NCI-H226 (cell line): ENCODE measurements around the gene CDKAL1.
"Not testable (repeated sequence)": the region's sequence is repeated elsewhere in the genome, so short reads cannot be mapped to it uniquely, and the experiment has no call there.

Source experiments
- DNase-seq: peaks from one replicate; pipeline ENCODE4 v3.0.0-alpha.2; 2015

CDKAL1 gene

DNA sequence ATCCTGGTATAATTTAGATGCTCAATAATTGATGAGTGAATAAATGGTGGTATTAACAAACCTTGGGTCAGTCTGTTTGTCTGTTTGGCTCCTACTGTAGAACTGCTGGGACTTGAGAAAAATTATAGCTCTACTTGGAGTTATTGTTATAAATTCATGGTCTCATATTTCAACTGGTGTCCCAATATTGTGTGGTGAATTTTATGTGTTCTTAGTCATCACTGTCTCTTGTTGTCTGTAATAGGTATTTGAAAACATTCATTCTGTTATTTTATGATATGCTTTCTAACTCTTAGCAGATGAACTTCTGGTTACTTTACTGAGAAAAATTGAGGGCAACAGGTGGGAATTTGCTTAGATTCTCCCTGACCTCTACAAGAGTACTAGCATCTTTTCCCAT is 221.4 kb downstream of the CDKAL1 start:
- DNase-seq: no peak

DNA sequence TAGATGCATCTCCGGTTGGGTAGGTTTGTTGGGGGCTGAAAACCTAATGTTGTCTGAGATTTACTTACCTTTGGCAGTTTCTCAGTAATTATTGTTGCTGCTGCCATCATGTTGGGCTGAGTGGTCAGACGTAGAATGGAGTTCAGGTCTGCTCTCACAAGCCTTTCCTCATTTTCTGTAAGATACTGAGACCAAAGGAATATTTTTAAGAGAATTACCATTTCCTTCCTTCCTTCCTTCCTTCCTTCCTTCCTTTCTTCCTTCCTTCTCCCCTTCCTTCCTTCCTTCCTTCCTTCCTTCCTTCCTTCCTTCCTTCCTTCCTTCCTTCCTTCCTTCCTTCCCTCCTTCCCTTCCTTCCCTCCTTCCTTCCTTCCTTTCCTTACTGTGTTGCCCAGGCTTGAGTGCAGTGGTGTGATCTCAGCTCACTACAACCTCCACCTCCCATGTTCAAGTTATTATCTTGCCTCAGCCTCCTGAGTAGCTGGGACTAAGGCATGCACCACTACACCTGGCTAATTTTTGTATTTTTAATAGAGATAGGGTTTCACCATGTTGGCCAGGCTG is 222.4 kb downstream of the CDKAL1 start:
- not testable (repeated sequence) for DNase-seq

DNA sequence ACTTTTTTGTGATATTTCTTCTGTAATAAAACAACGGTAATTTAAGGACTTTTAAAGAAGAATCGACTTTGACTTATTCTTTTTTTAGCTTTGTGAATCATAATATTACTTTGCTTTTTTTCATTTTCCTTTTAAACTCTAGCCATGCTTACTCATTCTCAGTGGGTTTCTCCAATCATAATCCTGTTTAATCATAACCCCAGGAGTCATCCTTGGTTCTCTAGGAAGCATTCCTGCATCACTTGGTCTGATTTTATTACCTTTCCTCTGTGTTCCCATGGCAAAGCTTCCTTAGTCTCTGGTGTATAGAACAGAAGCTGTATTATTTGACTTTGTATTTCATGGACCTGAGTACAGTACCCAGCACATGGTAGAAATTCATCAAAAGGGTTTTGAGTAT is 223.5 kb downstream of the CDKAL1 start:
- no peak for DNase-seq

DNA sequence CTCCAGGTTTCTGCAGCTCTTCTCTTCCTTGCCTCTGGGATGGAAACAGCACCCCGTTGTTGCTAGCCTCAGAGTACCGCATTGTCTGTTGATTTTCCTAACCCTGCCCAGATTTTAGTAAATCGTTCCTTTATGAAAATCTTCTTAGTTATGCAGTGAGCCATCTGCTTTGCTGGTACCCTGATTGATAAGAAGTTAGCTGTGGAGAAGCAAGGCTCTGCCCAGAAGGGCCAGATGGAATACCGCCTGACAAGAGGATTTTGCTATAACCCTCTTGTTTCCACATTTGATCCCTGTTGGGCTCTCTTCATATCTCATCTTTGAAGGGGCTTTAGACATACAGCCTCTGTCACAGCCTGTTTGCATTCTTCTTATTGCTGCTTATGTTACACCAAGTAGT is 229.0 kb downstream of the CDKAL1 start:
- DNase-seq: no peak

DNA sequence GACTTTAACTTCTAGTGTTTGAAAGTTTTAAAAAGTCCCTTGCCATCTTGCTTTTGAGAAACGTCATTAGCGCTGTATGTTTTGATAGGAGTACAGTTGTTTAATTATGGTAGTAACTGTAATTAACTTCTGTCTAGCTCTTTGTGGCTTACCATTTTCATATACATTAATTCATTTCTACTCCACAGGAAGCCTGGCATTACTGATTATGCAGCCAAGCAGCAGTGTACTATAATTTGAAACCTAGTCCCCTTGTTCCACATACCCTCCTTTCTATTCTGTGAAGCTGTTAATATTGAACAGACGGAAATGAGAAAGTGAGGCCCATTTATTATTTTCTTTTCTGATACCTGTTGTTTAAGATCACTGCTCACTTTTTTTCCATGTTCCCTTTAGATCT is 235.4 kb downstream of the CDKAL1 start:
- no peak for DNase-seq

DNA sequence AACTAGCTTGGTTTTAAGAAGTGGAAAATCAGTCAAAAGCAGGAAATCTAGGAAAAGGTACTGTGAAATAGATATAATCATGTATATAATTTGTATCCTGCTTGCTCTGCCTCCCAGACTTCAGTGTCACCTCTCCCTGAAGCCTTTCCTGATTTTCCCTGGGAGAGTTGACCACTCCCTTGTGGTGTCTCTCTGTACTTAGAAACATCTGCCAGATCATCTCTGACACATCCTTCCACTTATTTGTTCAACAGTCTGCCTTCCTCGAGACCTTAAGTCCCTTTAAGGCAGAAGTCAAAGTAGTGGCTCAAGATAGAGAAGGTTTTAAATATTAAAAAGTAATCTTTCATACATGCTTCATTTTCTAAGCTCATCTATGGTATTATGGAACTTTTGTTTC is 236.5 kb downstream of the CDKAL1 start:
- DNase-seq: no peak

DNA sequence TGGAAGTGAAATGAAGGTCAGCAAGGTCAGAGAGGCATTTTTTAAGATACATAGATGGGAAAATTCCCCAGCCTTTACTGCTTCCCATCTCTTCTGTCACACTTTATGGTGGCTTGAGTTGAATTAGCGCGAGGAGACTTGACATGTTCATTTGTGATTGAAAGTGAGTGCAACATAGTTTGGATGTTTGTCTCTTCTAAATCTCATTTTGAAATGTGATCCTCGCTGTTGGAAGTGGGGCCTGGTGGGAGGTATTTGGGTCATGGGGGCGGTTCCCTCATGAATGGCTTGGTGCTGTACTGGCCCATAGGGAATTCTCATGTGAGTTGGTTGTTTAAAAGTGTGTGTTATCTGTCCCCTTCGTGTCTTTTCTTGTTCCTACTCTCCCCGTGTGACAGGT is 237.2 kb downstream of the CDKAL1 start:
- no peak for DNase-seq

DNA sequence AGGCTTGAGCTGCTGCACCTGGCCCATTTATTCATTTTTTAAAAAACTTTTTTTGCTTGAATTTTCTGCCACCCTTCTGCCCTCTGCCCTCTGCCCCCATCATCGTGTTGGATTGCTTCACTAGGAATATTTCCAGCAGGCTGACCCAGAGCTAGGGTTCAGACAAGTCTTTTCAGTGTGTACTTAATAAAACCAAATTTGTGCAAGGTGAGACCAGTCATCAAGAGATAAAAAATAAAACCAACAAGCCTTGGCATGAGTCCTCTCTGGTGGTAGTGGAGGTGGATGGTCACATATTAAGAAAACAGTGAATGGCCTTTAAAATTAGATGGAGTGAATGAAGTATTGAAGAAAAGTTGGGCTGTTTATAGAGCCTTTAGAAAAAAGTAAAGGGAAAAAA is 239.6 kb downstream of the CDKAL1 start:
- no peak for DNase-seq

DNA sequence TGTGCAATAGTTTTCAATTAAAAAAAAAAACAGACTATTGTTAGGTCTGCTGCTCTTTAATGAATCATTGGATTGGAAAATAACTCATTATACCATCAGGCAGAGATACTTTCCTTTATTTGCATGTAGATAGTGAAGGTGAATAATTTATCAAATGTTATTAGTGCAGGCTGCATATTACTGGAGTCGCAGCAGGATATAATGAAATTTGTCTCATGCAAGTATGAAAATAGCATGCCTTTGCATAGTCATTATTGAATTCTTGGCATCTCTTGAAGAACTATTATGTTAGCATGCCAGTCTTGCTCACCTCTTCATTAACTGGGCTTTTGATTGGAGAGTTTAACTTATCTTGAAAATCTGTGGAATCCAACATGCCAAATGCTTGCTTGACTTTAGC is 241.7 kb downstream of the CDKAL1 start:
- DNase-seq: no peak

DNA sequence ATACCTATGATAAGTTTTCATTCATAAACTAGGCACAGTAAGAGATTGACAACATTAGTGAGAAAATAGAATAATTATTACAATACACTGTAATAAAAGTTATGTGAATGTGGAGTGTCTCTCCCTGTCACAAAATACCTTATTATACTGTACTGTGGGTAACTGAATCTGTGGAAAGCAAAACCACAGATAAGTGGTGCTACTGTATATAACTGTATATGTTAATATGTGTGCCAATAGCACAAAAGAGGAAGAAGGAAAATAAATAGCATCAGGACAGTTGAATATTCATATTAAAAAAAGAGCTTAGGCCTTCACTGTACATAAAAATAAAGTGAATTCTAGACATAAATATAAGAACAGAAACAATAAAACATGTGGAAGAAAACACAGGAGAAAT is 243.5 kb downstream of the CDKAL1 start:
- no peak for DNase-seq

DNA sequence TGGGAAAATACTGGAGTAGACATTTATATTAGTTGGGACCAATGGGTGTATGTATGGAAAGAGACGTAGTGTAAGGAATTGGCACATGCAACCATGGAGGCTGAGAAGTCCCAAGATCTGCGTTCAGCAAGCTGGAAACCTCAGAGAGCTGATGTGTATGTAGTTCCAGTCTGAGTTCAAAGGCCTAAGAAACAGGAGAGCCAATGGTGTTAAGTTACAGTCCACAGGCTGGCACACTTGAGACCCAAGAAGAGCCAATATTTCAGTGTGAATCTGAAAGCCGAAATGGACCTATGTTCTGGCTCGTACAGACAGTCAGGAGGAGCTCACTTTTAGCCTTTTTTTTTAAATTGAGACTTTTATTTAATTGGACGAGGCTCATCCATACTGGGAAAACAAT is 244.2 kb downstream of the CDKAL1 start:
- DNase-seq: no peak

DNA sequence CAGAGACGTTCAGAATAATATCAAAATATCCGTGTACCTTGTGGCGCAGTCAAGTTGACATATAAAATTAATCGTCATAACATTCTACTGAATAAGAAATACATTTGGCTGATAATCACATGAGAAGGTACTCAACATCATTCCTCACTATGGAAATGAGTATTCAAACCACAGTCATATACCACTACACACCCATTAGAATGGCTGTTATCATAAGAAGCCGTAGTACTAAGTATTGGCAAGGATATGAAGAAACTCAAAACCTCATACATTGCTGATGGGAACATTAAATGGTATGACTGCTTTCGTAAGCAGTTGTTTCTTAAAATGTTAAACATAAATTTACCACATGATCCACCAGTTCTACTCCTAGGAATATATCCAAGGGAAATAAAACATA is 244.7 kb downstream of the CDKAL1 start:
- no peak for DNase-seq

DNA sequence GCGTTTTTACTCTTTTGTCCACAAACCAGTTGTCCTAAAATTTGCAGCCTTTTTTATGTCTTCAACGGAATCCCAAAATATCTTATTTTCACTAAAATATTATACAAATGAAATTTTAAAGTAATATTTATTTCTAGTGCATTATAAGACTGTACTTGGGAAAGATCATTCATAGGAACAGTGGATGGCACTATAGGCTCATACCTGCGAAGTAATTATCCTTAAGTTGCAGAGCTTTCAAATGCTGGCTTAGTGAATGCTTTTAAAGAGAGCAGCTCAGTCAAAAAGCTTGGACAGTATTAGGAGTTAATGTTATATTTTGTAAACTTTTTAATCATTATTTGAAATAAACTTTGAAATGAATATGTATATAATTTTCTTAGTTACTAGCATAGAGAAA is 254.9 kb downstream of the CDKAL1 start:
- no peak for DNase-seq

DNA sequence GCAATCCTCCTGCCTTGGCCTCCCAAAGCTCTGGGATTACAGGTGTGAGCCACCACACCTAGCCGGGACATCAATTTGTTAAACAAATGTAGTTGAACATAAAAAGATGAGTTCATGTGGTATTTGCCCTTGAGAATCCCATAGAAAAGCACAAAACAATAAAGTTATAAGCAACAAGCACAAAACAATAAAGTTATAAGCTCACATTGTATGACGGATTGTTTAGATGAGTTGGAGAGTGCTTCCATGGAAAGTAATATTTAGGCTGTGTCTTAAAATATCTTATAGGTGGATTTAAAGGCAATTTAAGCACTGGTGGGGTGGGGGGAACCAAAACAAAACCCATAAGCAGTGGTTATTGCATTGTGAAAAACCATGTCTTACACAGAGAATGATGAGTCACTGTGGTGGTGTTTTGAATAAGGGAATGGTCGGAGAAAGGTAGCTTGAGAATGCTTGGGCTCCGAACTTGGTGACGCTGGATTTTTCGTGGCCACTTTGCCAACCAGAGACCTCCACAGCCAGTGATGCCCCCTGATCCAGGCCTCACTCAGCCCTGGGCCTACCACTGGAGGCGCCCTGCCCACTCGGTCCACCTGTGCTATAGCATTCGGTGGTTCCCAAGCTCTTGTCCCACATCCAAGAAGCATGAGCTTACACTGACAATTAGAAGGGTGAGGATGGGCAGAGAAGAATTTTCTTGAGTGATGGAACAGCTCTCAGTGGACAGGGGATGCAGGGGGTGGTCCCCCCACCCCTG is 256.0 kb downstream of the CDKAL1 start:
- DNase-seq: no peak

DNA sequence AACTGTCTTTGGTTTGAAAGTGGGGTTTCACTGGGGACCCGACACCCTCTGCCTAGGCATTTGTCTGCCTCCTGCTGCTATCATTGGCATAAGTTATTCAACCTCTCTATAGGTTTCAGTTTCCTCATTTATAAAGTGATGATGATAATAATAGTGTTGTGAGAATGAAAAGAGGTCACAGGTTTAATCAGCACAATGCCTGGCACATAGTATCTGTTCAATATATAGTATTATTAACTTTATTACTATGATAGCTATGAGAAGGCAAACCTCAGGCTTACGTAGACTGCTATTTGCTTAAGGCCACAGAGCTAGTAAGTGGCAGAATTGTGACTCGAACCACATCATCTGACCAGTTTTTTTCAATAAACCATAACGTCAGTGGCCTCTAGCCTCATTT is 256.8 kb downstream of the CDKAL1 start:
- DNase-seq: no peak

DNA sequence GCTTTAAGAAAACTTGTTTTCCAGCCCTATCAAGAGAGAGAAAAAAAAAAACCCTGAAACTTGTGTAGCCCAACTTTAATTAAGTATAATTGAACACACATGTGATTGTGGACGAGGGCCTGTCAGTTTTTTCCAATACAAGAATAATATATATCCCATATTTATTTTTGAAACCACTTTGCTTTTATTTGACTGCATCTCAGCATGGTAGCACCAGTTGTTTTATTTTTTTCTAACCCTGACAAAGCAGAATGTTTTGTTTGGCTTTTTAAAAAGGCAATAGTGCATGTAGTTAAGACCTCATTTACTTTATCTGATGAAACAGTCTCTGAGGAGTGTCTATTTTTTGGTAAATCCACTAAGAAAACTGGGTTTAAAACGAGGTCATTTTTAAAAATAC is 257.7 kb downstream of the CDKAL1 start:
- no peak for DNase-seq

DNA sequence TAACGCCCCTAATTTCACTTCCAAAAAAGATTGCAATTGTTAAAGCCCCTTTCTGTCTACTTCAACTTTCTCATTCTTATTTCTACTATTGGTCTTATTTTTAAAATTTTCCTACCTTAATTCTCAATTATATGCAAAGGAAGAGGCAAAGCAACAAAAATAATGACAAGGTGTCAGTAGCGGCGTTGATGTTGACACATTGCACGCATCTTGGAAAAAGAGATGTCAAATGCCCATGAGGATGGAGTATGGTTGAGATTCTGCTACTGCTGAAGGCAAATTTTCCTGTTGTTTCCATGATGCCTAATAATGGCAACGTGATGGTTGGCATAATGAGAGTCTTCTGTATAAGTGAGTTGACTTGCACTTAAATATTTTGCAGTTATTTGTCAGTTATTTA is 258.9 kb downstream of the CDKAL1 start:
- DNase-seq: no peak

DNA sequence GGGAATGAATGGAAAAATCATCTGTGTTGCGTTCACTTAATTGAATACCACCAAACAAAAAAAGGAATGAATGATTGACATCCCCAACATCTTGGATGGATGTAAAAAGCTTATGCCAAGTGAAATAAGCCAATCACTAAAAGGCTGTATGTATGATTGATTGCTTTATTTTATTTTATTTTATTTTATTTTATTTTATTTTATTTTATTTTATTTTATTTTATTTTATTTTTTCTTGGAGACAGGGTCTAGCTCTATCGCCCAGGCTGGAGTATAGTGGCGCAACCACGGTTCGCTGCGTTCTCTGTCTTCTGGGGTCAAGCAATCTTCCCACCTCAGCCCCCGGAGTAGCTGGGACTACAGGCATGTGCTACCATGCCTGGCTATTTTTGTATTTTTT is 263.3 kb downstream of the CDKAL1 start:
- no peak for DNase-seq

DNA sequence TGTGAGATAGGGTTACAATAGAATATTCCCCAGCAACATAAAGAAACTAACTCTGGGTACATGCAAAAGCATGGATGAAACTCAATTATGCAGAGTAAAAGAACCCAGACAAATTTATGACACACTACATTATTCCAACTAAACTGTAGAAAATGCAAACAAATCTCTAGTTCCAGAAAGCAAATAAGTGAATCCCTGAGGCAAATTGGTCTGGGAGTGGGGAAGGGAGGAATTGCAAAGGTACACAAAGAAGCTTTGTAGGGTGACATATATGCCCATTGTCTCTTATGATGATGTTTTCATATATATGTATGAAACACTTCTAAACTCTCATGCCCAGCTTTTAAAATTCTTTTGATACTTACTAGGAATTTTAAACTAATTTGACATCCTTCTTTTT is 266.0 kb downstream of the CDKAL1 start:
- no peak for DNase-seq

DNA sequence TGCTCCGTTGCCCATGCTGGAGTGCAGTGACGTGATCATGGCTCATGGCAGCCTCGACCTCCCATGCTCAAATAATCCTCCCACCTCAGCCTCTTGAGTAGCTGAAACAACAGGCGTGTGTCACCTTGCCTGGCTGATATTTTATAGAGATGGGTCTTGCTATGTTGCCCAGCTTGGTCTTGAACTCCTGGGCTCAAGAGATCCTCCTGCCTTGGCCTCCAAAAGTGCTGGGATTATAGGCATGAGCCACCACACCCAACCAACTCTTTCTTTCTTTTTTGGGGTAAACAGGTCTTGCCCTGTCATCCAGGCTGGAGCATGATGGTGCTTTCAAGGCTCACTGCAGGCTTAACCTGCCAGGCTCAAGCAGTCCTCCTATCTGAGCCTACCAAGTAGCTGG is 266.4 kb downstream of the CDKAL1 start:
- no peak for DNase-seq

DNA sequence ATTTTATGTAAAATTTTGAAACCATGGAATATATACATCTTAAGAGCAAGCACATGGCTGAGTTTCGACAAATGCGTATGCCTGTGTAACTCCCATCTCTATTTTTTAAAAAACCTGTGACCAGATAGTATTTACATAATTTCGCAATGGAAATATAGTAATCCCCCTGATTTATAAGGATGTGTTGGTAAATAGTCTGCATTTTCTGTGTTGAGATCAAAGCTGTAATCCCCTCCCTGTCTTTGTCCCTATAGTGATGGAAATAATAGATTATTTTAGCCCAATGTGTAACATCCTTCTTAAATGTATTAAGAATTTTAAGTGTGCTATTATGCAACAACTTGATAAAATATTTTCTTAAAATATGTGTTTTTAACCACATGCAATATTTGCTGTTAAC is 267.3 kb downstream of the CDKAL1 start:
- DNase-seq: no peak

DNA sequence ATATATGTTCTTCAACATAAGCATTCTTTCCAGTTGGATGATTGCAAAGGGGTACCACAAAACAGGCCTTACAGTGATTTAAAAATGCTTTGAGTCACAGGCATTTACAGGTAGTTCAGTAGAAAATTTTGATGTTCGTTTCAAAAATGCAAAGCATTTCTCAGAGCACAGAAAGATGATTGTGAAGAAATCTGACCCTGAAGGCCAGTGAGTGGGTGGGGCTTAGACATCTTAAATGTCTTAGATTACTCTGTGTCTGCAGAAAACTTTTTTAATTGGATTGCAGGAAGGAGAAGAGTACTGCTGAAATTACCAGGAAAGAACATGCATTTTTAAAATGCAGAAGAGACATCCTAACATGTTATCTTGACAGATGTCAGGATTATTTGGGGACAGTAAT is 268.3 kb downstream of the CDKAL1 start:
- no peak for DNase-seq

DNA sequence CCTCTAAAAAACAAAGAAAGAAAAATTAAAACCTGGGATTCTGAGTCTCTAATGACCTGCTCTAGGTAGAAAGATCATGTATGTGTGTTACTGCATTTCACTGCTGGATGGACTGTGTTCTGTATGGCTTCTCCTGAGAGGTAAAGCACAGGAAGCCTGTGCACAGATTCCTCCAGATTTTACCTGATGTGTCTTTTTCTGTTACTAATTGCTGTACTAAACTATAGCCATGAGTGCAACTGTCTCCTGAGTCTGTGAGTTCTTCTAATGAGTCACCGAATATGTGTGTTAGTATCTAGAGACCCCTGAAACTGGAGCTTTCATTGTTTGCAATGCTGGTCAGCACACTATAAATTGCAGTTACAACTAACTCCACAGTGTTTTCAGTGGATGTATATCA is 270.8 kb downstream of the CDKAL1 start:
- DNase-seq: no peak

DNA sequence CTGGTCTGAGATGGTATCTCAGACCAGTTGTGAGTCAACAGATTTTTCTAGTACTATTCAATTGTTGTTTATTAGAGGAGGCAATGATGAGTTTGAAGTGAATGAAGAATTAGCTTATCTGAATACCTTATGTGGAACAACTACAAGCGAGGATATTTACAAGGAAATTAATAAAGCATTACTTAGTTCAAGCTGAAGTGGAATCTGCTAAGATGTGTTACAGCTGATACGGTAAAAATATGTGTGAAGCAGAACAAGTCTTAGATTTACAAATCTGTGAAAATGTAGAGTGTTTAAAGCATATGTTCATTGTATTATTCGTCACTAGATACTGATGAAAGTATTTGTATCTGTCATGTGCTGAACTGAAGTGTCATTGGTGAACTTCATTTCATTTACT is 272.4 kb downstream of the CDKAL1 start:
- no peak for DNase-seq

DNA sequence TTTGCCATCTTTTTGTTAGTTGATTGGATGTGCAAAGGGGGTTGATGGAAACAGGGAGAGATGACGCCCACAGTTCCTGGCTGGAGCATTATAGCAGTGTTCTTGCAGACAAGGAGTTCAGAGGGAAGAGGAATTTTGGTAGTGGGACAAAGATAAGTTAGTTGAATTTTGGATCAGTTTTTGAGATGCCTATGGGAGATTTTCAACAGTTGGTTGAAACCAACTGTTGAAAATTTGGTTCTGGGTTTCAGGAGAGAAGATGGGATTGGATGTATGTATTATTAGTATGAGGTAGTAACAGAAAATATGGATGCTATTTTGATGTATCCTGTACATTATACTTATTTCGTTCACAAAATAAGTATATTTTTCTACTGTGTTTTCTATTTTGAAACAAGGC is 274.2 kb downstream of the CDKAL1 start:
- no peak for DNase-seq
